IgD-negative memory B cell (primary cell): ENCODE results near the gene RIMBP3B. TPM values are rescaled to one million over a fixed set of nuclear protein-coding genes. Genes with fewer than 3 reads are reported as not detected.
"Not testable (repeated sequence)": the region's sequence is repeated elsewhere in the genome, so short reads cannot be mapped to it uniquely, and the experiment has no call there.

Source experiments
- H3K27ac Mint-ChIP-seq, 3 donors: one replicate each; pipeline ENCODE4 v1.8.0; 2020 to 2022; ENCODE audit warnings: mild to moderate bottlenecking in 3 of 3, mixed read lengths in 3 of 3, moderate library complexity in 1 of 3
- H3K27me3 Mint-ChIP-seq: one replicate; pipeline ENCODE4 v1.8.0; 2021; ENCODE audit warnings: mixed read lengths
- H3K36me3 Mint-ChIP-seq: one replicate; pipeline ENCODE4 v1.8.0; 2020; ENCODE audit warnings: mild to moderate bottlenecking, mixed read lengths
- H3K4me1 Mint-ChIP-seq, 3 donors: one replicate each; pipeline ENCODE4 v1.8.0; 2020 to 2022; ENCODE audit warnings: mixed read lengths in 3 of 3, mild to moderate bottlenecking in 1 of 3
- H3K4me3 Mint-ChIP-seq, 4 donors: one replicate each; pipeline ENCODE4 v1.8.0; 2020 to 2022; ENCODE audit warnings: mild to moderate bottlenecking in 4 of 4, mixed read lengths in 4 of 4, moderate library complexity in 3 of 4
- H3K9me3 Mint-ChIP-seq, 3 donors: one replicate each; pipeline ENCODE4 v1.8.0; 2020 to 2021; ENCODE audit warnings: mixed read lengths in 3 of 3, mild to moderate bottlenecking in 1 of 3
- polyA plus RNA-seq: library from polyadenylated mRNA; unstranded; fragments of 300-500 nt; fragmentation: Illumina TruSeq; gene quantifications from one replicate; pipeline ENCODE4 v1.2.3, GENCODE V29; 2021

RIMBP3B gene, protein sequence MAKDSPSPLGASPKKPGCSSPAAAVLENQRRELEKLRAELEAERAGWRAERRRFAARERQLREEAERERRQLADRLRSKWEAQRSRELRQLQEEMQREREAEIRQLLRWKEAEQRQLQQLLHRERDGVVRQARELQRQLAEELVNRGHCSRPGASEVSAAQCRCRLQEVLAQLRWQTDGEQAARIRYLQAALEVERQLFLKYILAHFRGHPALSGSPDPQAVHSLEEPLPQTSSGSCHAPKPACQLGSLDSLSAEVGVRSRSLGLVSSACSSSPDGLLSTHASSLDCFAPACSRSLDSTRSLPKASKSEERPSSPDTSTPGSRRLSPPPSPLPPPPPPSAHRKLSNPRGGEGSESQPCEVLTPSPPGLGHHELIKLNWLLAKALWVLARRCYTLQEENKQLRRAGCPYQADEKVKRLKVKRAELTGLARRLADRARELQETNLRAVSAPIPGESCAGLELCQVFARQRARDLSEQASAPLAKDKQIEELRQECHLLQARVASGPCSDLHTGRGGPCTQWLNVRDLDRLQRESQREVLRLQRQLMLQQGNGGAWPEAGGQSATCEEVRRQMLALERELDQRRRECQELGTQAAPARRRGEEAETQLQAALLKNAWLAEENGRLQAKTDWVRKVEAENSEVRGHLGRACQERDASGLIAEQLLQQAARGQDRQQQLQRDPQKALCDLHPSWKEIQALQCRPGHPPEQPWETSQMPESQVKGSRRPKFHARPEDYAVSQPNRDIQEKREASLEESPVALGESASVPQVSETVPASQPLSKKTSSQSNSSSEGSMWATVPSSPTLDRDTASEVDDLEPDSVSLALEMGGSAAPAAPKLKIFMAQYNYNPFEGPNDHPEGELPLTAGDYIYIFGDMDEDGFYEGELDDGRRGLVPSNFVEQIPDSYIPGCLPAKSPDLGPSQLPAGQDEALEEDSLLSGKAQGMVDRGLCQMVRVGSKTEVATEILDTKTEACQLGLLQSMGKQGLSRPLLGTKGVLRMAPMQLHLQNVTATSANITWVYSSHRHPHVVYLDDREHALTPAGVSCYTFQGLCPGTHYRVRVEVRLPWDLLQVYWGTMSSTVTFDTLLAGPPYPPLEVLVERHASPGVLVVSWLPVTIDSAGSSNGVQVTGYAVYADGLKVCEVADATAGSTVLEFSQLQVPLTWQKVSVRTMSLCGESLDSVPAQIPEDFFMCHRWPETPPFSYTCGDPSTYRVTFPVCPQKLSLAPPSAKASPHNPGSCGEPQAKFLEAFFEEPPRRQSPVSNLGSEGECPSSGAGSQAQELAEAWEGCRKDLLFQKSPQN (N-terminal part only)
- polyA plus RNA-seq = 0.16 TPM

DNA sequence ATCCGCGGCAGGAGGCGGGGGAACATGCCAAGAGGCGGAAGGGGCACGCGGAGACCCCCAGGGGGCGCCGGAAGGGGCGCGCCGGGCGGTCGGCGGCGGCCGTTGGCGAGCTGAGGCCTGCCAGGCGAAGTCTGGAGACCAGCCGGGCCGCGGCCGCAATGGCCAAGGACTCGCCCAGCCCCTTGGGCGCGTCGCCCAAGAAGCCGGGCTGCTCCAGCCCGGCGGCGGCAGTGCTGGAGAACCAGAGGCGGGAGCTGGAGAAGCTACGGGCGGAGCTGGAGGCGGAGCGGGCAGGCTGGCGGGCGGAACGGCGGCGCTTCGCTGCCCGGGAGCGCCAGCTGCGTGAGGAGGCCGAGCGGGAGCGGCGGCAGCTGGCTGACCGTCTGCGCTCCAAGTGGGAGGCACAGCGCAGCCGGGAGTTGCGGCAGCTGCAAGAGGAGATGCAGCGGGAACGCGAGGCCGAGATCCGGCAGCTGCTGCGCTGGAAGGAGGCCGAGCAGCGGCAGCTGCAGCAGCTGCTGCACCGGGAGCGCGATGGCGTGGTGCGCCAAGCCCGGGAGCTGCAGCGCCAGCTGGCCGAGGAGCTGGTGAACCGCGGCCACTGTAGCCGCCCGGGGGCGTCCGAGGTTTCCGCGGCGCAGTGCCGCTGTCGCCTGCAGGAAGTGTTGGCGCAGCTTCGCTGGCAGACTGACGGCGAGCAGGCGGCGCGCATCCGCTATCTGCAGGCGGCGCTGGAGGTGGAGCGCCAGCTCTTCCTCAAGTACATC is at the start of gene RIMBP3B:
TSS of gene RIMBP3B (plus strand) at position 51 of the 767 bp plus-strand sequence. CDS start at position 159, 108 bp downstream.
- H3K4me3 Mint-ChIP-seq, H3K27ac Mint-ChIP-seq, H3K4me1 Mint-ChIP-seq: not testable (repeated sequence)

DNA sequence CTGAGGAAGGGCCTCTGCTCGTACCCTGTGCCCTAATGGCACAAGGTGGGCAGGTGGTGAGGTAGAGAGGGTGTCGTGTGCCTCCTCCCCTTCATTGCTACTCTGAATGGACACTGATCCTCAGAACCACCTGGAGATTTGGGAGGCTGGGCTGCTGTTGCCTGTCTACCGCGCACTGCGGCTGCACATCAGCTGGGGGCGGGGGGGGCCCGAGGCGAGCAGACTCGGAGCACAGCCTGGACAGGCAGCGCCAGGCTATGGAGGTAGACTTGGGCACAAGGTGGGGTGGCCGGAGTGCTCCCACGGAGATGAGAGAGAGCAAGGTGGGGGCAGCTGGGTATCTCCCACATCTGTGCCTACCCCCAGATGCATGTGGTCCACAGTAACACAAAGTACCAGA is 26.0 kb upstream of the RIMBP3B start:
- not testable (repeated sequence) for H3K27ac Mint-ChIP-seq, H3K4me3 Mint-ChIP-seq, H3K9me3 Mint-ChIP-seq, H3K36me3 Mint-ChIP-seq, H3K27me3 Mint-ChIP-seq, H3K4me1 Mint-ChIP-seq

More for the DNA sequence above, at the start of gene RIMBP3B:
- not testable (repeated sequence) for H3K9me3 Mint-ChIP-seq, H3K27me3 Mint-ChIP-seq, H3K36me3 Mint-ChIP-seq

DNA sequence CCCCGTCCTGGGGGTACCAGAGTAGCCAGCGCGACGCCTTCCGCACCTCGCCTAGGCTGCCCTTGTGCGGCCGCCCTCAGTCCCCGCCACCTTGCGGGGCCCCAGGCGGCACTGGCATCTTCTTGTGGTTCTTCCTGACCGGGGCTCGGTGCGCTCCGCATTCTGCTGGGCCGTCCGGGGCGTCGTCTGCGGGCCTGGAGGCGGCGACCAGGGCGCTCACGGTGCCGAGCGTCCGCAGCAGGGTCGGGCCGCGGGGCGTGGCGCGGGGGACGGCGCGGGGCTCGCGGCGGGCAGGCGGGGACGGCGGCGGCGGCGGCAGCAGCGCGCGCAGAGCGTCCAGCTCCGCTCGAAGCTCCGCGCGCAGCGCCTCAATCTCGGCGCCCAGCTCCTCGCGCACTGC is 23.0 kb upstream of the RIMBP3B start:
- H3K4me1 Mint-ChIP-seq, H3K9me3 Mint-ChIP-seq, H3K36me3 Mint-ChIP-seq, H3K27ac Mint-ChIP-seq, H3K27me3 Mint-ChIP-seq, H3K4me3 Mint-ChIP-seq: not testable (repeated sequence)

DNA sequence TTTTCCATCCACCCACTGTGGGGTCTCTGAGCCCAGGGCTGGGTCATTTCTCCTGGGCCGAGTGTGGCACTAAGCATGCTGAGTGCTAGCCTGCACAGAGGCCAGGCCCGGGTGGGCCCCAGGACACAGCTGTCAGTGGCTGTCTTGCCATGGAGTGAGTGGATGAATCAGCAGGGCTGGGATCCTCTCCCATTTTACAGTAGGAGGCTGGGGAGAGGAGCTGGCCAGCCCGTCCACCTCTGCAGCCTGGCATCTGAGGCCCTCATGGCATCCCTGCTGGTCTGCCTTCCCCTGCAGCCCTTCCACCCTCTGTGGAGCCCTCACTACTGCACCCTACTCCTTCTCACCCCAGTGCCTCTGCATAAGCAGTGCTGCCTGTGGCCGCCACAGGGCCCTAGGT is 21.1 kb upstream of the RIMBP3B start:
- H3K4me1 Mint-ChIP-seq, H3K27me3 Mint-ChIP-seq, H3K9me3 Mint-ChIP-seq, H3K36me3 Mint-ChIP-seq, H3K4me3 Mint-ChIP-seq, H3K27ac Mint-ChIP-seq: not testable (repeated sequence)

DNA sequence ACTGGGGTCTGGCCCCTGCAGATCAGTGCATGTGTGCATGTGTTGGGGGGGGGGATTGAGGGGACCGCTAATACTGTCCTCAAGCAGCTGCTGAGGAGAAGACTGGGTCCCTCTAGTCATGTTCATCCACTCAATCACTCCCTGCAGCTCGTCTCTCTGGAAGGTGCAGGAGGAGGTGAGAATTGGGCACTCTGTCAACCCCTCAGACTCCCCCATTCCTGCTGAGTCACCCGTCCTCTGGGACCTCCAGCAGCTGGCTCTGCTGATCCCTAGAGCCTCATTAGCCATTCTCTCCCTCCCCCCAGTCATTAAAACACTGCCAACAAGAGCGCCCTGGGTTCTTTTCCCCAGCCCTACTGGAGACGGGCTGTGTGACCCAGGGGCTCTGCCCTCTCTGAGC is 20.5 kb upstream of the RIMBP3B start:
- not testable (repeated sequence) for H3K36me3 Mint-ChIP-seq, H3K4me3 Mint-ChIP-seq, H3K9me3 Mint-ChIP-seq, H3K27me3 Mint-ChIP-seq, H3K4me1 Mint-ChIP-seq, H3K27ac Mint-ChIP-seq

DNA sequence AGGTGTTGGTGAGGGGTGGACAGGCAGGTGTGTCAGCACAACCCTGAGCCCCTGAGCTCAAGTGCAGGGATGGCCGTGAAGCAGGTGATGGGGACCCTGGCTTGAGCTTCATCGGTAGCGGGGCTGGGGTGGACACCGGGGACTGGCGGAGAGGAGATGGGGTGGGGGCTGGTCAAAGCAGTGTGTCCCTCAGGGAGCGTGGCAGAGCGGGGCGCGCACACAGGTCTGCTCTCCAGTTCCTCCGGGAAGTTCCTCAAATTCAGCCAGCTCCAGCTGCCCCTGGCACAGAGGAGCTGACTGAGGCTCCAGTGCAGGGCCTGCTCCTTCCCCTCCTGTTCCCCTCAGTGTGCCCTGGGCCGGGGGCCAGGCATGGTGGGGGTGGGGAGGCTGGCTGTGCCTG is 19.7 kb upstream of the RIMBP3B start:
- not testable (repeated sequence) for H3K9me3 Mint-ChIP-seq, H3K36me3 Mint-ChIP-seq, H3K4me3 Mint-ChIP-seq, H3K4me1 Mint-ChIP-seq, H3K27me3 Mint-ChIP-seq, H3K27ac Mint-ChIP-seq

DNA sequence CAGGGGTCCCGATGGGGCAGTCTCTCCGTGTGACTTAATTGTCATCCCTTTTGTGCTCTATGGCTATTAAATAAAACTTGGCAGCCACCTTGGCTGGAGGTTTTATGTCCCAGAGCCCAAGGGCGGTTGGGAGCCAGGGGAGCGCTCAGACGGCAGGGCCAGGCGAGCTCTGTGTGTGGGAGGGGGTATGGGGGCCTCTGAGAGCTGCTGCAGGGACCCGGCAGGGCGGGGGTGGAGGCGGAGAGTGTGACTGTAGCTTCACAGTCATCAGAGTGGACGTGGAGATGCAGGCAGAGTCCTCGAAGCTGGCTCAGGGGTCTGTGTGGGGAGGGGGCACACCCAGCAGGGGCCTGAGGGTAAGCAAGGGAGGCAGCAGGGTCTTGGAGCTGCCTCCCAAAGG is 19.2 kb upstream of the RIMBP3B start:
- H3K4me1 Mint-ChIP-seq, H3K27me3 Mint-ChIP-seq, H3K27ac Mint-ChIP-seq, H3K36me3 Mint-ChIP-seq, H3K4me3 Mint-ChIP-seq, H3K9me3 Mint-ChIP-seq: not testable (repeated sequence)

DNA sequence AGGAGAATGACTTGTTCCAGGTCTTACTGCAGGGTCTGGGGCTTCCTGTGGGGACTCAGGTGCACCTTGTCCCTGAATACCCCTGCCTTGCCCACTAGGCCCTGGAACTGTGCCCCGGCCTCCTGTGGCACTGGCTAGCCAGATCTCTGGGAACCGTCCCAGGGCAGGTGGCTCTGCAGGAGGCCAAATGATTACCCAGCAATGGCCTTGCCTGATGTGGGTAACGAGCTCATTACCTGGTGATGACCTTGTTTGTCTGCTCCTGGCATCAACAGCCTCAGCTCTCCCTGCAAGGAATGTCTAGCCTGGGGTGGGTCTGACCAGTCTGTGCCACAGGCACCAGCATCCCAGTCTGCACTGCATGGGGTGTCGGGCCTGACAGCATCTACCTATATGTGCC is 18.2 kb upstream of the RIMBP3B start:
- not testable (repeated sequence) for H3K9me3 Mint-ChIP-seq, H3K27ac Mint-ChIP-seq, H3K36me3 Mint-ChIP-seq, H3K4me3 Mint-ChIP-seq, H3K27me3 Mint-ChIP-seq, H3K4me1 Mint-ChIP-seq

DNA sequence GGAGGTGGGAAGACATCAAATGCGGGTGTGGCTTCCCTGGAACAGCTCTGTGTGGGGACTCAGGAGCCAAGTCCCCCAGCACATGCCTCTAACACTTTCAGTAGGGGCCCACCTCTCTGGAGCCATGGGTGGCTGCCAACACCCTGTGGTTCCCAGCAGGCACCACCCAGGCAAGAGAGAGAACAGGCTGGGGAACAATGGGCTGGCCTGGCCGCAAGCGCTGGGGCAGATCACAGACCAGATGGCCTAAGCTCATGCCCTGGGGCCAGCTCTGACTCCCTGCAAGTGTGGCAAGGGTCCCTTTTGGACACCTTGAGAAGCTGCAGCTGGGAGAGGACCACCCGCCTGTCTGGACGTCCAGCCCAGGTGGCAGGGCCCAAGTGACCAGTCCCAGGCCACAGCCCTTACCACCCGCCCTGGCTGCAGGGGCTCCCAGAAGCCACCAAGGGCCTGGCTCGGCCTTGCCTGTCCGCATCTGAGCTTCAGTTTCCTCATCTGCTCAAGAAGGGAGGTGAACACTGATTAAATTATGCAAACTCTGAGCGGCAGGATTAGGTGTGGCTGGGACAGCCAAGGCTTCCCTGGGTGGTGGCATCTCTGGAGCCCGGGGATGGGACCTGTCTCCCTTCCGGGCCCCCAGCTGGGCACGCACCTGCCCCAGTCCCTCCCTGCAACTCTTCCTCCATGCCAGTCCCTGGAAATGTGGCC is 14.8 kb upstream of the RIMBP3B start:
- not testable (repeated sequence) for H3K36me3 Mint-ChIP-seq, H3K27ac Mint-ChIP-seq, H3K4me1 Mint-ChIP-seq, H3K27me3 Mint-ChIP-seq, H3K4me3 Mint-ChIP-seq, H3K9me3 Mint-ChIP-seq

DNA sequence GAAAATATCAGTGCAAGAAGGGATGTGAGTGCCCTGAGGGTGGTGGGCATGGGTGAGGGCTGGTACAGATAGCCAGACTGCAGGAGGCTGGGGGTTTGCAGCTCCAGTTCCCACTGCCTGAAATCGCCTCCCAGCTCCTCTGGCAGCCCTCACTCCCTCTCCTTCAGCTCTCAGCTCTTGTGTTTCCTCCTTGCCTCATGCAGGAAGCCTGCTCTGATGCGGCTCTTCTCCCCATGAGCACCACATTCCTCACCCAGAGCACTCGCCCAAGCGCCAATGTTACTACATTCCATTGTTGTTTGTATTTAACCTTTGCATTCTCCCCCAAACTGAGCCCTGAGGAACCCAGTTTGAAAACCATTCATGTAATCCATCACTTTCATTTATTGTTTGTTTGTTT is 7.7 kb upstream of the RIMBP3B start:
- not testable (repeated sequence) for H3K36me3 Mint-ChIP-seq, H3K4me1 Mint-ChIP-seq, H3K4me3 Mint-ChIP-seq, H3K27me3 Mint-ChIP-seq, H3K9me3 Mint-ChIP-seq, H3K27ac Mint-ChIP-seq

DNA sequence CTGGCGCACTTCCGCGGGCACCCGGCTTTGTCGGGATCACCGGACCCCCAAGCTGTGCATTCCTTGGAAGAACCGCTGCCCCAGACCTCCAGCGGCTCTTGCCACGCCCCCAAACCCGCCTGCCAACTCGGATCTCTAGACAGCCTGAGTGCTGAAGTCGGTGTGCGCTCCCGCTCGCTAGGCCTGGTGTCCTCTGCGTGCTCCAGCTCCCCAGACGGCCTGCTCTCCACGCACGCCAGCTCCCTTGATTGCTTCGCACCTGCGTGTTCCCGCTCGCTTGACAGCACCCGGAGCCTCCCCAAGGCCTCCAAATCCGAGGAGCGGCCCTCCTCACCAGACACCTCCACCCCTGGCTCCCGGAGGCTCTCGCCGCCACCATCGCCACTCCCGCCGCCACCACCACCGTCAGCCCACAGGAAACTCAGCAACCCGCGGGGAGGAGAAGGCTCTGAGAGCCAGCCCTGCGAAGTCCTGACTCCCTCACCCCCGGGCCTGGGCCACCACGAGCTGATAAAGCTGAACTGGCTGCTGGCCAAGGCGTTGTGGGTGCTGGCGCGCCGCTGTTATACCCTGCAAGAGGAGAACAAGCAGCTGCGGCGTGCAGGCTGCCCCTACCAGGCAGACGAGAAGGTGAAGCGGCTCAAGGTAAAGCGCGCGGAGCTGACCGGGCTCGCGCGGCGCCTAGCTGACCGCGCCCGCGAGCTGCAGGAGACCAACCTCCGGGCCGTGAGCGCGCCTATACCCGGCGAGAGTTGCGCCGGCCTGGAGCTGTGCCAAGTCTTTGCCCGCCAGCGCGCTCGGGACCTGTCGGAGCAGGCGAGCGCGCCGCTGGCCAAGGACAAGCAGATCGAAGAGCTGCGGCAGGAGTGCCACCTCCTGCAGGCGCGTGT is 1.2 kb downstream of the RIMBP3B start:
- not testable (repeated sequence) for H3K4me1 Mint-ChIP-seq, H3K9me3 Mint-ChIP-seq, H3K27me3 Mint-ChIP-seq, H3K27ac Mint-ChIP-seq, H3K36me3 Mint-ChIP-seq, H3K4me3 Mint-ChIP-seq

DNA sequence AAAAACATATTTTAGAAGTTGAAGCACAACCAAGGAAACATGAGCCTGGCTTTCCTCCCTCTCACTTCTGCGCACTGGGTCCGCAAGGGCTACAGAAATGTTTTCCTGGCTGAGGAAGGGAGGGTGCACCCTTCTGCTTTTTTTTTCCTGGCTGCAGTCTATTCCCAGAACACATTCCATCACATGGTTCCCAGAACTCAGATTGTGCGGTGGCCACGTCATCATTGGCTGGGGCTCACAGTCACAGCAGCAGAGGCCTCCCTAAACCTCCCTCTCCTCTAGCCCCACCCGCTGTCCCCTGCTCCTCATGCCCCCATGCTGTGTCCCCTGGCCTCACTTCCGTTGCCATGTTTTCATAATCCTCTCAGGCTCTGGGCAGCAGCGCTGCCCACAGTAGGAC is 5.9 kb downstream of the RIMBP3B start:
- H3K36me3 Mint-ChIP-seq, H3K9me3 Mint-ChIP-seq: not testable (repeated sequence)

DNA sequence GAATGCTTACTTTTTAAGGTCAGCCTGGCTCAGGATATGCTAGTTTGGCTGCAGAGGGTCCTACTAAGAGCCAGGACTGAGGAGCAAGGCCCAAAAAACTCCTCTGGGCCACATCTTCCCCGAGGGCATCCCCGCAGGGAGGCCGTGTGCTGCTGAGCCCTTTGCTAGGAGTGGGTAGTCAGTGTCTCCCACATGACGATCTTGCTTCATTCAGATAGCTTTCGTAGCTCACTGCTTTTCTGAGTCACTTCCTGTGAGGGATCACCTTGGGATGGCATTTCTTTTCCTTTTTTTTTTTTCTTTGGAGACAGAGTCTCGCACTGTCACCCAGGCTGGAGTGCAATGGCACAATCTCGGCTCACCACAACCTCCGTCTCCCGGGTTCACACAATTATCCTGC is 6.5 kb downstream of the RIMBP3B start:
- not testable (repeated sequence) for H3K27ac Mint-ChIP-seq, H3K9me3 Mint-ChIP-seq, H3K4me3 Mint-ChIP-seq, H3K4me1 Mint-ChIP-seq, H3K27me3 Mint-ChIP-seq, H3K36me3 Mint-ChIP-seq

More for the DNA sequence above, 5.9 kb downstream of the RIMBP3B start:
- not testable (repeated sequence) for H3K4me1 Mint-ChIP-seq, H3K27me3 Mint-ChIP-seq, H3K4me3 Mint-ChIP-seq, H3K27ac Mint-ChIP-seq

DNA sequence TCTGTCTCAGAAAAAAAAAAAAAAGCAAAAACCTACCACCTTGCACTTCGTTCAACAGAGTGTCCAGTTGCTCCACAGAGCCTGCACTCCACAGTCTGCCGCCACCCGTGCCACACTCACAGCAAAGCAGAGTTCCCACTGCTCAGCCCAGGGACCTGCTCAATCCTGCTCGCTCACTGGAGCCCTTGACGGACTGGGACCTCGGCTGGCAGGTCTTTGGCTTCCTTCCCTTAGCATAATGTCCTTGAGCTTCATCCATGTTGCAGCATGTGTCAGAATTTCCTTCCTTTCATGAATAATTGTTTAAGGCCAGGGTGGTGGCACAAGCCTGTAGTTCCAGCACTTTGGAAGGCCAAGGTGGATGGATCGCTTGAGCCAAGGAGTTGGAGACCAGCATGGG is 11.1 kb downstream of the RIMBP3B start:
- not testable (repeated sequence) for H3K9me3 Mint-ChIP-seq, H3K4me1 Mint-ChIP-seq, H3K36me3 Mint-ChIP-seq, H3K27ac Mint-ChIP-seq, H3K27me3 Mint-ChIP-seq, H3K4me3 Mint-ChIP-seq
